HG03439 (cell line): Measurements from ENCODE around the gene PI16.

ENCODE experiments used
- ATAC-seq: cut with Tn5 transposase; IDR thresholded peaks from one replicate; pipeline ENCODE4 v1.9.1; 2021; ENCODE audit warnings: mild to moderate bottlenecking, moderate library complexity; ENCODE audit not compliant: unreplicated experiment

Gene PI16

GRCh38 chr6:36954262-36954931, at the start of gene PI16:
TSS of gene PI16 (plus strand) at chr6:36954738. CDS start at chr6:36954761, 23 bp downstream.
- ATAC-seq, result no peak

GRCh38 chr6:36904851-36905393, 49.6 kb upstream of the PI16 start:
- no peak for ATAC-seq

GRCh38 chr6:36906539-36907325, 47.8 kb upstream of the PI16 start:
- no peak for ATAC-seq

GRCh38 chr6:36907781-36908180, 46.8 kb upstream of the PI16 start:
- ATAC-seq, result no peak

- no peak for ATAC-seq
Measured at GRCh38 chr6:36908747-36909146, 45.8 kb upstream of the PI16 start.

- peak; percentile 6 for ATAC-seq
Measured at GRCh38 chr6:36912030-36912454, 42.5 kb upstream of the PI16 start.

GRCh38 chr6:36912586-36912985, 42.0 kb upstream of the PI16 start:
- peak; percentile 79 for ATAC-seq

- no peak for ATAC-seq
Measured at GRCh38 chr6:36913082-36913481, 41.5 kb upstream of the PI16 start.

GRCh38 chr6:36914227-36914794, 40.2 kb upstream of the PI16 start:
- ATAC-seq, result no peak

- ATAC-seq, result no peak
Measured at GRCh38 chr6:36915599-36915998, 38.9 kb upstream of the PI16 start.

- no peak for ATAC-seq
Measured at GRCh38 chr6:36916126-36916525, 38.4 kb upstream of the PI16 start.

- ATAC-seq, result no peak
Measured at GRCh38 chr6:36917541-36918193, 36.9 kb upstream of the PI16 start.

GRCh38 chr6:36920049-36920448, 34.5 kb upstream of the PI16 start:
- ATAC-seq, result no peak

- ATAC-seq, result no peak
Measured at GRCh38 chr6:36920546-36920945, 34.0 kb upstream of the PI16 start.

GRCh38 chr6:36924131-36924530, 30.4 kb upstream of the PI16 start:
- ATAC-seq, result no peak

- no peak for ATAC-seq
Measured at GRCh38 chr6:36924778-36925374, 29.7 kb upstream of the PI16 start.

- no peak for ATAC-seq
Measured at GRCh38 chr6:36925809-36926208, 28.7 kb upstream of the PI16 start.

- no peak for ATAC-seq
Measured at GRCh38 chr6:36926708-36927513, 27.6 kb upstream of the PI16 start.

- ATAC-seq, result no peak
Measured at GRCh38 chr6:36927691-36928546, 26.6 kb upstream of the PI16 start.
